Uterus (tissue), 4 donors: Measurements from ENCODE around the gene DMAC1. TPM values are rescaled to one million over a fixed set of nuclear protein-coding genes. Genes with fewer than 3 reads are reported as not detected.

Experiments used
- DNase-seq, 2 donors: peaks; one replicate each; pipeline ENCODE4 v3.0.0-alpha.2; 2019 to 2020
- H3K27ac ChIP-seq, 2 donors: fragments of 200-600 bp; sonication (generic); 1 replicate in 1 of 2; 2 replicates in 1 of 2; pipeline ENCODE4 v1.5.1; 2016 to 2018
- H3K27me3 ChIP-seq, 2 donors: fragments of 200-600 bp; sonication (generic); one replicate each; pipeline ENCODE4 v1.5.1; 2018 to 2019; ENCODE audit warnings: control low read depth in 1 of 2
- H3K36me3 ChIP-seq, 2 donors: fragments of 200-600 bp; sonication (generic); one replicate each; pipeline ENCODE4 v1.5.1; 2019; ENCODE audit warnings: control low read depth in 1 of 2
- H3K4me1 ChIP-seq, 2 donors: fragments of 200-600 bp; sonication (generic); one replicate each; pipeline ENCODE4 v1.5.1; 2018 to 2019; ENCODE audit warnings: control low read depth in 1 of 2
- H3K4me3 ChIP-seq, 2 donors: fragments of 200-600 bp; sonication (generic); 1 replicate in 1 of 2; 2 replicates in 1 of 2; pipeline ENCODE4 v1.5.1; 2018 to 2019; ENCODE audit warnings: mild to moderate bottlenecking in 1 of 2
- H3K9me3 ChIP-seq, 2 donors: fragments of 200-600 bp; sonication (generic); one replicate each; pipeline ENCODE4 v1.5.1; 2019; ENCODE audit warnings: control low read depth in 1 of 2
- CTCF ChIP-seq, 4 experiments: fragments of 200-600 bp in 2 of 4; fragments of 450-650 bp in 2 of 4; sonication (generic) in 2 of 4; IDR thresholded peaks; one replicate each; pipeline ENCODE4 v1.5.1; 2016 to 2019; ENCODE audit warnings: antibody characterized with exemption in 4 of 4, mild to moderate bottlenecking in 2 of 4, moderate library complexity in 1 of 4
- POLR2A ChIP-seq, 2 donors: fragments of 450-650 bp; IDR thresholded peaks; one replicate each; pipeline ENCODE4 v1.6.1; 2016; ENCODE audit warnings: antibody characterized with exemption in 2 of 2, mild to moderate bottlenecking in 1 of 2, moderate library complexity in 1 of 2
- intact Hi-C: fragments of 100-400 bp; cut with DNase I; formaldehyde crosslinking; loops from one replicate; pipeline ENCODE4 v1.15.1; 2023; ENCODE audit warnings: low total_unique reads
- total RNA-seq, 4 donors: library from RNA; depleted of rRNA in 3 of 4; stranded (reverse); fragments of >200 nt in 3 of 4; gene quantifications; one replicate each; pipeline versions ENCODE4 v1.1.0 to v1.2.4, GENCODE V29; 2014 to 2023
- donor health status: DM: yes; HTN: yes; CAD: no.

The DMAC1 gene
- total RNA-seq, 4 donors from 2014 or later, result 3.5 to 23.4 (median 13.5) TPM

DNA sequence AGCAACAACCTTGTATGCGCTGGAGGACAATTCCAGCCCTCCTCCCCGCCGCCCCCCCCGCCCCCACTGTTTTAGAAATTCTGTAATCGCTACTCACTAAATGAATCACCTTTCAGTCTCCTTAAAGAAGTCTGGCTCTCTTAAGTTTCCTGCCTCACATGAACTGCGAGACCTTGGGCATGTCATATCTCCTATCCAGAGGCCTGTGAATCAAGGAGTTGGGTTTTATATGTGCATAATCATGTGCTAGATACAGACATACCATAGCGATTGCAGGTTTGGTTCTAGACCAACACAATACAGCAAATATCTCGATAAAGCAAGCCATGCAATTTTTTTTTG, 337 bp upstream of the DMAC1 start:
- no peaks in the 10 kb centered on the region for H3K9me3 ChIP-seq
- H3K4me1 ChIP-seq, result peaks cover 0 to 6% of the 10 kb centered on the region in 2 donors
- H3K27me3 ChIP-seq, result no peaks in the 10 kb centered on the region
- TF ChIP-seq POLR2A (IDR thresholded peaks at IDR 0.05) (no peak), CTCF (IDR thresholded peaks at IDR 0.05) (no peak)
- intact Hi-C loops, result no loop called here
- peak overlapping the region; percentile 77 to 85 for H3K4me3 ChIP-seq
- no peaks in the 10 kb centered on the region for H3K36me3 ChIP-seq
- peak overlapping the region; percentile 72 to 87 for H3K27ac ChIP-seq
- DNase-seq, result no peak

DNA sequence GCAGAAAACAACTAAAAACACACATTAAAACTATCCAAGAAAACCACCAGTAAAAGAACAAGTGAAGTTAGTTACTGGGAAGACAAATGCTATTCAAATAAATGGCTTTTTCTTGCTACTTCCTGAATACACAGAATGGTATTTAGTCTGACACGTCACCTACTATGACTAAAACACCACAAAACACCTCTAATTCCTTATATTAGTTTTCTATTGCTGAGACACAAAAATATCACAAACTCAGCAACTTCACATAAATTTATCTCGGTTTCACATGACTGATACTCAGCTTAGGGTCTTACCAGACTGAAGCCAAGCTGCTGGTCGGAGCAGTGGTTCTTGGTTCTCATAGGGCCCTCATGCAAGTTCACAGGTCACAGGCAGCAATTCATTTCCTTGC, 5.4 kb downstream of the DMAC1 start:
- no peaks in the 10 kb centered on the region for H3K36me3 ChIP-seq
- no peak for TF ChIP-seq CTCF (IDR thresholded peaks at IDR 0.05)
- TF ChIP-seq POLR2A (IDR thresholded peaks at IDR 0.05), result no peak
- H3K4me1 ChIP-seq, result peaks cover 0 to 6% of the 10 kb centered on the region in 2 donors
- DNase-seq, result no peak
- no peak overlapping the region for H3K4me3 ChIP-seq
- no peaks in the 10 kb centered on the region for H3K9me3 ChIP-seq
- H3K27ac ChIP-seq, result no peak overlapping the region
- intact Hi-C loops, result no loop called here
- no peaks in the 10 kb centered on the region for H3K27me3 ChIP-seq

DNA sequence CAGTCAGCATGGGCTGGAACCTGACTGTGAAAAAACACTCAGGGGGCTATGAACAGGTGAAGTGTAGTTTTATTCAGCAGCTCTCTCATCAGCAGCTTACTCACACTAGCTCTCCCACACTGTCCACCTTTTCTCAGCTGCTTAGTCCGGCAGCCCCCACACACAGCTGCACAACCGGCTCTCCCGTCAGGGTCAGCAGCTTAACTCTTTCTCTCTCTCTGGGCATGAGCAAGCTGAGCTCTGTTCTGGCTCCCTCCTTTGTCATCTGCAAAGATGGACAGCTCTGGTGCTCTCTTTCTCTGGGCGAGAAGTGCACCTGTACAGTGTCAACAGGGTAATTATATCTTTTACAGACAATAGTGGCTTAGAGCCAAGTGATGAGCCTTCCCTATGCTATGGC, 8.2 kb downstream of the DMAC1 start:
- Histone ChIP-seq H3K4me3 (no peak overlapping the region), H3K27me3 (no peaks in the 10 kb centered on the region), H3K36me3 (no peaks in the 10 kb centered on the region), H3K9me3 (no peaks in the 10 kb centered on the region), H3K4me1 (no peaks in the 10 kb centered on the region), H3K27ac (no peak overlapping the region)
- intact Hi-C loops, result no loop called here
- DNase-seq, result no peak
- TF ChIP-seq CTCF (IDR thresholded peaks at IDR 0.05), result no peak

GRCh38 chr9:7790819-7791182, 8.8 kb downstream of the DMAC1 start:
- no peak overlapping the region for H3K4me3 ChIP-seq
- no peaks in the 10 kb centered on the region for H3K36me3 ChIP-seq
- no peak for DNase-seq
- no peaks in the 10 kb centered on the region for H3K4me1 ChIP-seq
- no peak overlapping the region for H3K27ac ChIP-seq
- TF ChIP-seq CTCF (IDR thresholded peaks at IDR 0.05), result no peak
- no peak for TF ChIP-seq POLR2A (IDR thresholded peaks at IDR 0.05)
- H3K9me3 ChIP-seq, result no peaks in the 10 kb centered on the region
- no peaks in the 10 kb centered on the region for H3K27me3 ChIP-seq
- intact Hi-C loops, result no loop called here

GRCh38 chr9:7790022-7790818, 9.4 kb downstream of the DMAC1 start:
- H3K4me1 ChIP-seq, result no peaks in the 10 kb centered on the region
- H3K9me3 ChIP-seq, result no peaks in the 10 kb centered on the region
- no peak for TF ChIP-seq POLR2A (IDR thresholded peaks at IDR 0.05)
- no peak for TF ChIP-seq CTCF (IDR thresholded peaks at IDR 0.05)
- H3K4me3 ChIP-seq, result no peak overlapping the region
- no peak for DNase-seq
- H3K27ac ChIP-seq, result no peak overlapping the region
- no peaks in the 10 kb centered on the region for H3K27me3 ChIP-seq
- H3K36me3 ChIP-seq, result no peaks in the 10 kb centered on the region
- intact Hi-C loops, result no loop called here
